Measurements from ENCODE around the gene CTNNA3.

CTNNA3 gene

DNA sequence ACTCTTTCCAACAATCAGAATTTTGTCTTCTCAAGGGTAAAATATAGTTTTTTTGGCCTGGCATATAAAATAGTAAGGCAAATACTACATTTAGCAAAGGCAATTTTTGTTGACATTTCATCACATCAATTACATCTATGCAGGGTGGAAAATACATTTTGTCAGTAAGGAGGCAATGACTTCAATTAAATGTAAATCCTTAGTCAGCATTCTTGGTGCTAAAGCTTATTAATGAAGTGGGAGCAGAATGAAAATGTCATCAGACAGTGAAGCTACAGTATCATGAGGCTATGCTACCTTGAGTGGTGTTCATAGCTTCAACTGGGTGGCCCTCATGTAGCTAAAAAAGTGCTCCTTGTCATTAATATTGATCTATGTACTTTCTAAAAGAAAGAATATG, 761.3 kb downstream of the CTNNA3 start:
- no peaks in the 10 kb centered on the region for H3K4me1 ChIP-seq (ENCODE audit: insufficient read depth, low read length, poor library complexity, severe bottlenecking)
- no peaks in the 10 kb centered on the region for H4K20me1 ChIP-seq (ENCODE audit: insufficient read depth, low read length, poor library complexity, severe bottlenecking)
- no peaks in the 10 kb centered on the region for H3K9me2 ChIP-seq (replicated peaks; ENCODE audit: low read depth, low read length)
- H3F3A ChIP-seq (ENCODE audit: low read depth), result no peaks in the 10 kb centered on the region
- H3K4me3 ChIP-seq (ENCODE audit: low read length, poor library complexity, severe bottlenecking), result no peak overlapping the region
- no peaks in the 10 kb centered on the region for H3K27me3 ChIP-seq (ENCODE audit: insufficient read depth, low read length, poor library complexity, severe bottlenecking)
- H3K36me3 ChIP-seq (ENCODE audit: insufficient read depth, low read length), result no peaks in the 10 kb centered on the region
- H3K9me3 ChIP-seq (ENCODE audit: insufficient read depth, low read depth, low read length), result no peaks in the 10 kb centered on the region
- H3K9ac ChIP-seq (ENCODE audit: low read depth, low read length, poor library complexity, severe bottlenecking), result no peak overlapping the region
- H2AFZ ChIP-seq (ENCODE audit: low read length), result no peak overlapping the region
- no peak overlapping the region for H3K4me2 ChIP-seq (ENCODE audit: low read depth, low read length, poor library complexity, severe bottlenecking)
- no peak for TF ChIP-seq CTCF (conservative IDR thresholded peaks at IDR 0.05; ENCODE audit: low read length)
- no peak for TF ChIP-seq EZH2phosphoT487 (IDR thresholded peaks at IDR 0.05; ENCODE audit: borderline replicate concordance)
- H3K79me2 ChIP-seq (ENCODE audit: insufficient read depth, low read length), result no peaks in the 10 kb centered on the region

DNA sequence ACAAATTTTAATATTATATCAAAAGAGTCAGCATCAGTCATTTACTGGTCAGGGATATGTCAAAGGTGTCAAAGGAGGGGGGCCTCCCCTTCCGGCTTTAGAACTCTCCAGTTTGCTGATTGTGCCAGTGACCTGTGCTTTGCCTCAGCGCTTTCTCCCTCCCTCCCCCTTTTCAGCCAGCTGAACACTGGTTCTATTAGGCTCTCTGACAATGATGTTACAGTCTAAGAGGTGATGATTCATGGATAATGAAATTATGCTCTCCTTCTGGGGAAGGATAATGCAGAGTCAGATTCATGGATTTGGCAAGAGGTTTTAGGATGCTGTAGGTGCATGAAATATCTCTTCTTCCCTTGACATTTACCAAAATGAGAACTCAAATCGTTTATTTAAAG, 764.0 kb downstream of the CTNNA3 start:
- TF ChIP-seq CTCF (conservative IDR thresholded peaks at IDR 0.05; ENCODE audit: low read length), result no peak
- TF ChIP-seq EZH2phosphoT487 (IDR thresholded peaks at IDR 0.05; ENCODE audit: borderline replicate concordance), result no peak
- no peak overlapping the region for H3K9ac ChIP-seq (ENCODE audit: low read depth, low read length, poor library complexity, severe bottlenecking)
- H4K20me1 ChIP-seq (ENCODE audit: insufficient read depth, low read length, poor library complexity, severe bottlenecking), result no peaks in the 10 kb centered on the region
- no peaks in the 10 kb centered on the region for H3K27me3 ChIP-seq (ENCODE audit: insufficient read depth, low read length, poor library complexity, severe bottlenecking)
- H3K4me3 ChIP-seq (ENCODE audit: low read length, poor library complexity, severe bottlenecking), result no peak overlapping the region
- H3K4me2 ChIP-seq (ENCODE audit: low read depth, low read length, poor library complexity, severe bottlenecking), result no peak overlapping the region
- H3K9me3 ChIP-seq (ENCODE audit: insufficient read depth, low read depth, low read length), result no peaks in the 10 kb centered on the region
- no peak overlapping the region; the same call in 1 of the 2 replicates for H2AFZ ChIP-seq (ENCODE audit: low read length)
- H3K9me2 ChIP-seq (replicated peaks; ENCODE audit: low read depth, low read length), result no peaks in the 10 kb centered on the region
- no peaks in the 10 kb centered on the region for H3F3A ChIP-seq (ENCODE audit: low read depth)
- no peaks in the 10 kb centered on the region for H3K79me2 ChIP-seq (ENCODE audit: insufficient read depth, low read length)
- no peaks in the 10 kb centered on the region for H3K36me3 ChIP-seq (ENCODE audit: insufficient read depth, low read length)
- H3K4me1 ChIP-seq (ENCODE audit: insufficient read depth, low read length, poor library complexity, severe bottlenecking), result no peaks in the 10 kb centered on the region

- H3K36me3 ChIP-seq (ENCODE audit: insufficient read depth, low read length), result no peaks in the 10 kb centered on the region
- H3K27me3 ChIP-seq (ENCODE audit: insufficient read depth, low read length, poor library complexity, severe bottlenecking), result no peaks in the 10 kb centered on the region
- no peaks in the 10 kb centered on the region for H3K9me2 ChIP-seq (replicated peaks; ENCODE audit: low read depth, low read length)
- no peak overlapping the region for H3K4me3 ChIP-seq (ENCODE audit: low read length, poor library complexity, severe bottlenecking)
- no peaks in the 10 kb centered on the region for H3F3A ChIP-seq (ENCODE audit: low read depth)
- no peak overlapping the region for H3K4me2 ChIP-seq (ENCODE audit: low read depth, low read length, poor library complexity, severe bottlenecking)
- TF ChIP-seq CTCF (conservative IDR thresholded peaks at IDR 0.05; ENCODE audit: low read length) (peak; percentile 92), EZH2phosphoT487 (IDR thresholded peaks at IDR 0.05; ENCODE audit: borderline replicate concordance) (no peak)
- no peak overlapping the region for H2AFZ ChIP-seq (ENCODE audit: low read length)
- H4K20me1 ChIP-seq (ENCODE audit: insufficient read depth, low read length, poor library complexity, severe bottlenecking), result no peaks in the 10 kb centered on the region
- no peaks in the 10 kb centered on the region for H3K9me3 ChIP-seq (ENCODE audit: insufficient read depth, low read depth, low read length)
- H3K9ac ChIP-seq (ENCODE audit: low read depth, low read length, poor library complexity, severe bottlenecking), result no peak overlapping the region
- no peaks in the 10 kb centered on the region for H3K4me1 ChIP-seq (ENCODE audit: insufficient read depth, low read length, poor library complexity, severe bottlenecking)
- H3K79me2 ChIP-seq (ENCODE audit: insufficient read depth, low read length), result no peaks in the 10 kb centered on the region
These were observed 764.6 kb downstream of the CTNNA3 start for GRCh38 chr10:66931340-66931948.
